WTC11 (cell line): ENCODE results near the gene MAGOHB. TPM values are rescaled to one million over a fixed set of nuclear protein-coding genes. Genes with fewer than 3 reads are reported as not detected.

ENCODE experiments used
- ATAC-seq: fragments of 200-7000 bp; cut with Tn5 transposase; 2 replicates; pipeline ENCODE4 v1.10.0; 2021; ENCODE audit warnings: mild to moderate bottlenecking, moderate library complexity
- CTCF ChIA-PET: fragments of 300-600 bp; sonication (Branson Sonifier 250); formaldehyde crosslinking; loops from one replicate; lab custom pipeline; 2021; ENCODE audit warnings: antibody characterized with exemption; lab: Charles Lee
- POLR2A ChIA-PET: fragments of 350-600 bp; sonication (Branson Sonifier 250); formaldehyde crosslinking; loops from one replicate; lab custom pipeline; 2021; ENCODE audit warnings: antibody characterized with exemption; lab: Charles Lee
- DNase-seq: peaks from one replicate; pipeline ENCODE4 v3.0.0; 2021; ENCODE audit warnings: low spot score
- H3K27ac Mint-ChIP-seq: 2 replicates; pipeline ENCODE4 v1.8.0; 2021; ENCODE audit warnings: mixed read lengths
- H3K27me3 Mint-ChIP-seq: 2 replicates; pipeline ENCODE4 v1.8.0; 2021; ENCODE audit warnings: low read depth, mild to moderate bottlenecking, moderate library complexity, mixed read lengths
- H3K36me3 Mint-ChIP-seq: 2 replicates; pipeline ENCODE4 v1.8.0; 2021; ENCODE audit warnings: mixed read lengths
- H3K4me1 Mint-ChIP-seq: 2 replicates; pipeline ENCODE4 v1.8.0; 2022; ENCODE audit warnings: mixed read lengths
- H3K4me3 Mint-ChIP-seq: 2 replicates; pipeline ENCODE4 v1.8.0; 2021; ENCODE audit warnings: mild to moderate bottlenecking, moderate library complexity, mixed read lengths
- H3K9me3 Mint-ChIP-seq: 2 replicates; pipeline ENCODE4 v1.8.0; 2021; ENCODE audit warnings: mixed read lengths
- ATF1 ChIP-seq: sonication (generic); formaldehyde crosslinking; IDR thresholded peaks from 2 replicates; pipeline ENCODE4 v1.8.1; 2023; ENCODE audit warnings: mild to moderate bottlenecking, moderate library complexity, missing genetic modification reagents
- E2F1 ChIP-seq: sonication (generic); formaldehyde crosslinking; IDR thresholded peaks from 2 replicates; pipeline ENCODE4 v1.8.0; 2022; ENCODE audit warnings: mild to moderate bottlenecking, missing genetic modification reagents
- E2F4 ChIP-seq: sonication (generic); formaldehyde crosslinking; IDR thresholded peaks from 2 replicates; pipeline ENCODE4 v1.8.1; 2022; ENCODE audit warnings: low read depth, mild to moderate bottlenecking, moderate library complexity, missing genetic modification reagents, borderline replicate concordance
- E2F5 ChIP-seq: sonication (generic); formaldehyde crosslinking; IDR thresholded peaks from 2 replicates; pipeline ENCODE4 v1.8.1; 2022; ENCODE audit warnings: mild to moderate bottlenecking, moderate library complexity, missing genetic modification reagents
- ELF4 ChIP-seq: sonication (generic); formaldehyde crosslinking; IDR thresholded peaks from 2 replicates; pipeline ENCODE4 v1.8.1; 2022; ENCODE audit warnings: low read depth, mild to moderate bottlenecking, moderate library complexity, missing genetic modification reagents
- EMX1 ChIP-seq: fragments of 250-450 bp; sonication (Bioruptor Pico); IDR thresholded peaks from 2 replicates; pipeline ENCODE4 v1.8.0; 2021; ENCODE audit warnings: mild to moderate bottlenecking
- FOXJ3 ChIP-seq: sonication (generic); formaldehyde crosslinking; IDR thresholded peaks from 2 replicates; pipeline ENCODE4 v1.9.0; 2021; ENCODE audit warnings: missing genetic modification reagents, mild to moderate bottlenecking, borderline replicate concordance
- FOXK1 ChIP-seq: sonication (generic); formaldehyde crosslinking; IDR thresholded peaks from 2 replicates; pipeline ENCODE4 v1.8.0; 2022; ENCODE audit warnings: mild to moderate bottlenecking, moderate library complexity, missing genetic modification reagents
- FOXP1 ChIP-seq: sonication (generic); formaldehyde crosslinking; IDR thresholded peaks from 2 replicates; pipeline ENCODE4 v1.8.0; 2022; ENCODE audit warnings: missing genetic modification reagents, mild to moderate bottlenecking, moderate library complexity, borderline replicate concordance
- HMGXB4 ChIP-seq: sonication (generic); formaldehyde crosslinking; IDR thresholded peaks from 2 replicates; pipeline ENCODE4 v1.8.1; 2023; ENCODE audit warnings: mild to moderate bottlenecking, moderate library complexity, missing genetic modification reagents
- KAT7 ChIP-seq: sonication (generic); formaldehyde crosslinking; IDR thresholded peaks from 2 replicates; pipeline ENCODE4 v1.8.1; 2023; ENCODE audit warnings: missing genetic modification reagents, mild to moderate bottlenecking, borderline replicate concordance
- MLX ChIP-seq: sonication (generic); formaldehyde crosslinking; IDR thresholded peaks from 2 replicates; pipeline ENCODE4 v1.8.1; 2023; ENCODE audit warnings: mild to moderate bottlenecking, missing genetic modification reagents, moderate library complexity
- PRDM15 ChIP-seq: sonication (generic); formaldehyde crosslinking; IDR thresholded peaks from 2 replicates; pipeline ENCODE4 v1.8.0; 2022; ENCODE audit warnings: missing genetic modification reagents
- RELA ChIP-seq: sonication (generic); formaldehyde crosslinking; IDR thresholded peaks from 2 replicates; pipeline ENCODE4 v1.8.1; 2022; ENCODE audit warnings: missing genetic modification reagents, mild to moderate bottlenecking, borderline replicate concordance
- SOX15 ChIP-seq: fragments of 250-450 bp; sonication (Bioruptor Pico); IDR thresholded peaks from 2 replicates; pipeline ENCODE4 v1.9.0; 2021; ENCODE audit warnings: mild to moderate bottlenecking
- TP53 ChIP-seq: sonication (generic); formaldehyde crosslinking; IDR thresholded peaks from 2 replicates; pipeline ENCODE4 v1.8.1; 2023; ENCODE audit warnings: mild to moderate bottlenecking, missing genetic modification reagents
- USF2 ChIP-seq: sonication (generic); formaldehyde crosslinking; IDR thresholded peaks from 2 replicates; pipeline ENCODE4 v1.8.1; 2023; ENCODE audit warnings: mild to moderate bottlenecking, missing genetic modification reagents, moderate library complexity
- ZBTB21 ChIP-seq: sonication (generic); formaldehyde crosslinking; IDR thresholded peaks from 2 replicates; pipeline ENCODE4 v1.8.1; 2023; ENCODE audit warnings: mild to moderate bottlenecking, missing genetic modification reagents, borderline replicate concordance
- ZBTB43 ChIP-seq: sonication (generic); formaldehyde crosslinking; IDR thresholded peaks from 2 replicates; pipeline ENCODE4 v1.8.1; 2023; ENCODE audit warnings: mild to moderate bottlenecking, missing genetic modification reagents
- ZMAT4 ChIP-seq: fragments of 250-450 bp; sonication (Bioruptor Pico); IDR thresholded peaks from 2 replicates; pipeline ENCODE4 v1.9.0; 2021; ENCODE audit warnings: mild to moderate bottlenecking
- ZNF121 ChIP-seq: sonication (generic); formaldehyde crosslinking; IDR thresholded peaks from 2 replicates; pipeline ENCODE4 v1.8.0; 2023; ENCODE audit warnings: missing genetic modification reagents
- total RNA-seq: library from RNA; stranded (reverse); gene quantifications from 3 replicates; pipeline ENCODE4 v1.2.3, GENCODE V29; 2021

Gene MAGOHB
- total RNA-seq, 1 experiment from 2014 or later = 36.1 TPM

- CTCF ChIA-PET = no interaction called here
- no peak for ATAC-seq
- POLR2A ChIA-PET = no interaction called here
- Mint-ChIP-seq H3K4me3 (no peak overlapping the region), H3K27ac (no peak overlapping the region), H3K4me1 (peaks cover 11% of the 10 kb centered on the region), H3K36me3 (no peaks in the 10 kb centered on the region), H3K27me3 (no peaks in the 10 kb centered on the region), H3K9me3 (no peaks in the 10 kb centered on the region)
- TF ChIP-seq FOXP1 (CRISPR knock-in tag) (no peak), E2F4 (CRISPR knock-in tag) (no peak), E2F5 (CRISPR knock-in tag) (no peak), ZNF121 (CRISPR knock-in tag) (no peak), PRDM15 (CRISPR knock-in tag) (no peak), MLX (no peak), EMX1 (no peak), ZMAT4 (CRISPR knock-in tag) (no peak), KAT7 (CRISPR knock-in tag) (no peak), FOXK1 (no peak), USF2 (CRISPR knock-in tag) (no peak), SOX15 (CRISPR knock-in tag) (no peak), RELA (CRISPR knock-in tag) (no peak), ZBTB21 (no peak)
- no peak for DNase-seq
Observed at GRCh38 chr12:10638728-10639127, 25.3 kb upstream of the MAGOHB start.

- no peak for DNase-seq
- no peak for TF ChIP-seq HMGXB4
- TF ChIP-seq SOX15 (CRISPR knock-in tag) = no peak
- no peak for TF ChIP-seq ZBTB43
- TF ChIP-seq E2F1 (CRISPR knock-in tag) = no peak
- no peak for TF ChIP-seq USF2 (CRISPR knock-in tag)
- TF ChIP-seq KAT7 (CRISPR knock-in tag) = no peak
- TF ChIP-seq TP53 (CRISPR knock-in tag) = no peak
- TF ChIP-seq FOXJ3 (CRISPR knock-in tag) = no peak
- TF ChIP-seq ELF4 = no peak
- no peak for TF ChIP-seq ATF1 (CRISPR knock-in tag)
Observed at GRCh38 chr12:10636611-10637010, 23.2 kb upstream of the MAGOHB start.

More at GRCh38 chr12:10636611-10637010, 23.2 kb upstream of the MAGOHB start:
- H3K27me3 Mint-ChIP-seq = no peaks in the 10 kb centered on the region
- H3K27ac Mint-ChIP-seq = no peak overlapping the region; the same call in 1 of the 2 replicates
- peak overlapping the region; percentile 2; the same call in 1 of the 2 replicates for H3K4me3 Mint-ChIP-seq
- ATAC-seq = peak; percentile 79
- ChIA-PET CTCF (no interaction called here), POLR2A (no interaction called here)
- peaks cover 11% of the 10 kb centered on the region for H3K4me1 Mint-ChIP-seq
- no peaks in the 10 kb centered on the region for H3K9me3 Mint-ChIP-seq
- no peaks in the 10 kb centered on the region for H3K36me3 Mint-ChIP-seq
